GM18861 (cell line): ENCODE results near the gene CRYZL1.

Source experiments
- ATAC-seq: cut with Tn5 transposase; IDR thresholded peaks from one replicate; pipeline ENCODE4 v1.9.1; 2021; ENCODE audit not compliant: unreplicated experiment

The CRYZL1 gene

DNA sequence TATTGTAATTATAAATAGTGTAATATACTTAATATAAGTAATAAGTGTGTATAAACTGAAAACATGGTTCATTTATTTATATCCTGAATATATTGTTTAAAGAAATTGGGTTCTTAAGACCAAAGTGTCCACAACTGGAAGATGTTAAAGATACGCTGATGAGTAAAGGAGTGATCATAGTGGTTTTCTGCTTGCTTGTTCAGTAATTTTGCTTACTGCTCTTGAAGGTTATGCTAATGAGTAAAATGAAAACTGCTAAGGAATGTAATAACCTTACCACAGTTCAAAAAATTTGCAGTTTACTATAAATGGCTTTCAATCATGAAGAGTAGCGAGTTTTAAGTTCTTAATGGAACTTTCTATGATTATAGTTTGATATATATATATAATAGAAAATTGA, 75.0 kb downstream of the CRYZL1 start:
- ATAC-seq: no peak

GRCh38 chr21:33562389-33562788, 79.2 kb downstream of the CRYZL1 start:
- ATAC-seq: no peak

DNA sequence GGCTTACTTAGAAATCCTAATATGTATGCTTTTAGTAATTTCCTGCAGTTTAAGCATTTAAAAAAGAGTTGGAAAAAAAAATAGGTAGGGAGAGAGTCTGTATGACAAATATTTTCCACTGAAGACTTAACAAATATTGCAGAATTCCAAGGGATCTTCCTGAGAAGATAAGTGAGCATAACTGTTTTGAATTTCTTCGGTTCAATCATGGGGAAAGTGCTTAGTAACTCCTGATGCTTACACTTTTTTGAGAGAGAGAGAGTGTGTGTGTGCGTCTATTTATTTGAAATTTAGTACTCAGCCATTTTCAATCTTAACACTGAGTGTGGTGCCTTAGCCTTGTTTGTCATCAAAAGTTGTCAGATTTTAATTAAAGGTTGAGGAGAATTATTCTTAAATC, 80.2 kb downstream of the CRYZL1 start:
- no peak for ATAC-seq

GRCh38 chr21:33560965-33561364, 80.6 kb downstream of the CRYZL1 start:
- ATAC-seq: no peak

DNA sequence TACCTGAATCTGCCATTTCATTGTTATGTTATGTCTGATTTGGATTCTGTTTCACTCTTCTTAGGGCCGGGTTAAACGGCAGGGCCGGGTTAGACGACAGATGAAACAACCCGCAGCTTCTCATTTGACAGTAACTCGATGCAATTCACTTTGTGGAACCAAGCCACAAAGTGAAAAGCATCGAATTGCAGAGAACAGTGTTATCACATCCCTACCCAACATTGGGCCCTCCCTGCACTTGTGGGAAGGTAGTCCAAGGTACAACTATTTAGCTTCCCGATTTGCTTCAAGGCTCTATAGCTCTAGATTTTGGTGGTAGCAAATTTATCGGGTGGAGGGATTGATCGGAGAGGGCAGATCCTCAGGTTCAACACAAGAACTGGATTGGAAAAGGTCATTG, 81.7 kb downstream of the CRYZL1 start:
- no peak for ATAC-seq

DNA sequence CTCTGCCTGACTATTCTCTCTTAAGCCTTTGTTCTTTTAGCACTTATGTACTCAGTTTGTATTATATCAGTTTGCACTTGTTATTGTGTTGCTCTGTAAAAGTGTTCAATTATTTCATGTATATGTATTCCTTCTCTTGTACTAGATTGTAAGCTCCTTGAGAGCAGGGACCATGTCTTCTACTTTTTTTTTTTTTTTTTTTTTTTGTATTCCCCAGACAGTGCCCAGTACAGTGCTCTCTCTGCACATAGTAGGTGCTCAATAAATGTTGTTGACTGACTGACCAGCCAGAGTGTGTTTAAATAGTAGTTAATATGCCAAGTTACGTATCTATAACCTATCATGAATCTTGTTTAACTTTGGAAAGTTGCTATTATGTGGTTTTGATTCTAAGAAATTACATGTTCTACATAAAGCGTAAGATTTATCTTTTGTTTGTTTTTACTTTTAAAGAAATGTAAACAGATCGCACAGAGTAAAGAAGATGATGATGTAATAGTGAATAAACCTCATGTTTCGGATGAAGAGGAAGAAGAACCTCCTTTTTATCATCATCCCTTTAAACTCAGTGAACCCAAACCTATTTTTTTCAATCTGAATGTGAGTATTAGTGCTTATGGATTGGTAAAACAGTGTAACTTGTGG, 82.6 kb downstream of the CRYZL1 start:
- no peak for ATAC-seq

DNA sequence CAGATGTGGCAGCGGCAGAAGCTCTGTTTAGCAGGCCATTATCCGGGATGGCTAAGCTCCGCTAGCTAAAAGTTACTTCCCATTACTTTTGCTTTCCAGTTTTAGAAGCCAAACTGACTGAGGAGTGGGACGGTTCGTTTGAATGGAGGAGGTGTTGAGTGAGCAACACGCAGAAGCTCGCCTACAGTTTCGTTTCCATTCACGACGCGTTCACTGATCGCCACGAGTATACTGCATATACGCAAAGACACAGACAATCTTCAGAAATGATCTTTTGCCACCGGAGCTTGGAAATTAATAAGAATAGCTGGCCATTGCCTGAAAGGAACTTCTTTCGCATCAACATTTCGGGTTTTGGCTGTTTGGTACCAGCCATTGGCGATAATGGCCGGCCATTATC, 84.1 kb downstream of the CRYZL1 start:
- no peak for ATAC-seq

DNA sequence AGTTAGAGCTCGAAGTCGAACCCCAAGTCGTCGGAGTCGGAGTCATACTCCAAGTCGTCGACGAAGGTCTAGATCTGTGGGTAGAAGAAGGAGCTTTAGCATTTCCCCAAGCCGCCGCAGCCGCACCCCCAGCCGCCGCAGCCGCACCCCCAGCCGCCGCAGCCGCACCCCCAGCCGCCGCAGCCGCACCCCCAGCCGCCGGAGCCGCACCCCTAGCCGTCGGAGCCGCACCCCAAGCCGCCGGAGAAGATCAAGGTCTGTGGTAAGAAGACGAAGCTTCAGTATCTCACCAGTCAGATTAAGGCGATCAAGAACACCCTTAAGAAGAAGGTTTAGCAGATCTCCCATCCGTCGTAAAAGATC, 86.6 kb downstream of the CRYZL1 start:
- no peak for ATAC-seq

DNA sequence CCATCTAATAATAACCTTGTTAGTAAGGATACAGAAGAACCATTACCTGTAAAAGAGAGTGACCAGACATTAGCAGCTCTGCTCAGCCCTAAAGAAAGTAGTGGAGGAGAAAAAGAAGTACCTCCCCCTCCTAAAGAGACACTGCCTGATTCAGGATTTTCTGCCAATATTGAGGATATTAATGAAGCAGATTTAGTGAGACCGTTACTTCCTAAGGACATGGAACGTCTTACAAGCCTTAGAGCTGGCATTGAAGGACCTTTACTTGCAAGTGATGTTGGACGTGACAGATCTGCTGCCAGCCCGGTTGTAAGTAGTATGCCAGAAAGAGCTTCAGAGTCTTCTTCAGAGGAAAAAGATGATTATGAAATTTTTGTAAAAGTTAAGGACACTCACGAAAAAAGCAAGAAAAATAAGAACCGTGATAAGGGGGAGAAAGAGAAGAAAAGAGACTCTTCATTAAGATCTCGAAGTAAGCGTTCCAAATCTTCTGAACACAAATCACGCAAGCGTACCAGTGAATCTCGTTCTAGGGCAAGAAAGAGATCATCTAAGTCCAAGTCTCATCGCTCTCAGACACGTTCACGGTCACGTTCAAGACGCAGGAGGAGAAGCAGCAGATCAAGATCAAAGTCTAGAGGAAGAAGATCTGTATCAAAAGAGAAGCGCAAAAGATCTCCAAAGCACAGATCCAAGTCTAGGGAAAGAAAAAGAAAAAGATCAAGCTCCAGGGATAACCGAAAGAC, 87.1 kb downstream of the CRYZL1 start:
- ATAC-seq: no peak

DNA sequence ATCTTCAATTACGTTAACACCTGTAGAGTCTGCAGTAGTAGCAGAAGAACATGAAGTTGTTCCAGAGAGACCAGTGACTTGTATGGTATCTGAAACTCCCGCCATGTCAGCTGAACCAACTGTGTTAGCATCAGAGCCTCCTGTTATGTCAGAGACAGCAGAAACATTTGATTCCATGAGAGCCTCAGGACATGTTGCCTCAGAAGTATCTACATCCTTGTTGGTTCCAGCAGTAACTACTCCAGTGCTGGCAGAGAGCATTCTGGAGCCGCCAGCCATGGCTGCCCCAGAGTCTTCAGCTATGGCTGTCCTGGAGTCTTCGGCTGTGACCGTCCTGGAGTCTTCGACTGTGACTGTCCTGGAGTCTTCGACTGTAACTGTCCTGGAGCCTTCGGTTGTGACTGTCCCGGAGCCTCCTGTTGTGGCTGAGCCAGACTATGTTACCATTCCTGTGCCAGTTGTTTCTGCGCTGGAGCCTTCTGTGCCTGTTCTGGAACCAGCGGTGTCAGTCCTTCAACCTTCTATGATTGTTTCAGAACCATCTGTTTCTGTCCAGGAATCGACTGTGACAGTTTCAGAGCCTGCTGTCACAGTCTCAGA, 88.4 kb downstream of the CRYZL1 start:
- ATAC-seq: no peak

DNA sequence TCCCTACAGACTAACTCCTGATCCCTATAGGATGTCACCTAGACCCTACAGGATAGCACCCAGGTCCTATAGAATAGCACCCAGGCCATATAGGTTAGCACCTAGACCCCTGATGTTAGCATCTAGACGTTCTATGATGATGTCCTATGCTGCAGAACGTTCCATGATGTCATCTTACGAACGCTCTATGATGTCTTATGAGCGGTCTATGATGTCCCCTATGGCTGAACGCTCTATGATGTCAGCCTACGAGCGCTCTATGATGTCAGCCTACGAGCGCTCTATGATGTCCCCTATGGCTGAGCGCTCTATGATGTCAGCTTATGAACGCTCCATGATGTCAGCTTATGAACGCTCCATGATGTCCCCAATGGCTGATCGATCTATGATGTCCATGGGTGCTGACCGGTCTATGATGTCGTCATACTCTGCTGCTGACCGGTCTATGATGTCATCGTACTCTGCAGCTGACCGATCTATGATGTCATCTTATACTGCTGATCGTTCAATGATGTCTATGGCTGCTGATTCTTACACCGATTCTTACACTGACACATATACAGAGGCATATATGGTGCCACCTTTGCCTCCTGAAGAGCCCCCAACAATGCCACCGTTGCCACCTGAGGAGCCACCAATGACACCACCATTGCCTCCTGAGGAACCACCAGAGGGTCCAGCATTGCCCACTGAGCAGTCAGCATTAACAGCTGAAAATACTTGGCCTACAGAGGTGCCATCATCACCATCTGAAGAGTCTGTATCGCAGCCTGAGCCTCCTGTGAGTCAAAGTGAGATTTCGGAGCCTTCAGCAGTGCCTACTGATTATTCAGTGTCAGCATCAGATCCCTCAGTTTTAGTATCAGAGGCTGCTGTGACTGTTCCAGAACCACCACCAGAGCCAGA, 89.2 kb downstream of the CRYZL1 start:
- no peak for ATAC-seq

- no peak for ATAC-seq
Observed at GRCh38 chr21:33551664-33552063, 89.9 kb downstream of the CRYZL1 start.

- no peak for ATAC-seq
Observed at GRCh38 chr21:33550772-33551660, 90.5 kb downstream of the CRYZL1 start.

DNA sequence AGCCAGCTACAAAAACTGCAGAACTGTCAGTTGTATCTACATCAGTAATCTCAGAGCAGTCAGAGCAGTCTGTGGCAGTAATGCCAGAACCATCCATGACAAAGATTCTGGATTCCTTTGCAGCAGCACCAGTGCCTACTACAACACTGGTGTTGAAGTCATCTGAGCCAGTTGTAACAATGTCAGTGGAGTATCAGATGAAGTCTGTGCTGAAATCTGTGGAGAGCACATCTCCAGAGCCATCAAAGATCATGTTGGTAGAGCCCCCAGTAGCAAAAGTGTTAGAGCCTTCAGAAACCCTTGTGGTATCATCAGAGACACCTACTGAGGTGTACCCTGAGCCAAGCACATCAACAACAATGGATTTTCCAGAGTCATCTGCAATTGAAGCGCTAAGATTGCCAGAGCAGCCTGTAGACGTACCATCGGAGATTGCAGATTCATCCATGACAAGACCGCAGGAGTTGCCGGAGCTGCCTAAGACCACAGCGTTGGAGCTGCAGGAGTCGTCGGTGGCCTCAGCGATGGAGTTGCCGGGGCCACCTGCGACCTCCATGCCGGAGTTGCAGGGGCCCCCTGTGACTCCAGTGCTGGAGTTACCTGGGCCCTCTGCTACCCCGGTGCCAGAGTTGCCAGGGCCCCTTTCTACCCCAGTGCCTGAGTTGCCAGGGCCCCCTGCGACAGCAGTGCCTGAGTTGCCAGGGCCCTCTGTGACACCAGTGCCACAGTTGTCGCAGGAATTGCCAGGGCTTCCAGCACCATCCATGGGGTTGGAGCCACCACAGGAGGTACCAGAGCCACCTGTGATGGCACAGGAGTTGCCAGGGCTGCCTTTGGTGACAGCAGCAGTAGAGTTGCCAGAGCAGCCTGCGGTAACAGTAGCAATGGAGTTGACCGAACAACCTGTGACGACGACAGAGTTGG, 91.4 kb downstream of the CRYZL1 start:
- ATAC-seq: no peak

- ATAC-seq: no peak
Observed at GRCh38 chr21:33546086-33546485, 95.5 kb downstream of the CRYZL1 start.

GRCh38 chr21:33544451-33545195, 96.9 kb downstream of the CRYZL1 start:
- ATAC-seq: no peak

DNA sequence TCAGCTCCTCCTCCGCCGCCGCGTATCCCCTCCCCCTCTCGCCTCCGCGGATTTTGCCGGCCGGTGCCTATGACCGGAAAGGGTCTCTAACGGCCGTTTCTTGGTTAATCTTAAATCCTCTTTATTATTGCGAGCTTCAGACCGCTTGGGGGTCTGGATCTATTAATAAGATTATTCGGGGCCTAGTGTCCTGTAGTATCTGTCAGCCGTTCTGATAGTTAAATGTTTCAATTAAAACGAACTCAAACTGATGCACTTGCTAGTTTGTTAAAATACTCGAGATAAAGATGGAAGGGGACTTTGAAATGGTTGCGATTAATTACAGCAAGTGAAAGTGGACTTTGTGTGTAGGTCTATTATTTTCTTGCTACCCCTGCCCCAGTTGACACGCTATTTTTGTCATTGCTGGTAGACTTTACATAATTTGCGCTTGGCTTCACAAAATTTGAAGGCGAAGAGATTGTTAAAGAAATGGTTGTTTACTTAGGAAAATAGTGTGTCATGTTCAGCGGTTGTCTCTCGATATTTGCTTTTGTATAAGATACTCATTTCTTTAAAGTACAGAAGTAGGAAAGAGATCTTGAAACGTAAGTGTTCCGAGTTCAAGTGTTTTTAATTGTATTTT, 97.9 kb downstream of the CRYZL1 start:
- ATAC-seq: no peak
